CD4-positive, alpha-beta T cell treated with Interleukin-6 at 100 ng/mL for 8 hours (primary cell): ENCODE measurements around the gene SEMA3E.

ENCODE experiments used
- DNase-seq: peaks from one replicate; pipeline ENCODE4 v3.0.0-alpha.2; 2020; ENCODE audit warnings: mixed read lengths, low spot score

Gene SEMA3E

DNA sequence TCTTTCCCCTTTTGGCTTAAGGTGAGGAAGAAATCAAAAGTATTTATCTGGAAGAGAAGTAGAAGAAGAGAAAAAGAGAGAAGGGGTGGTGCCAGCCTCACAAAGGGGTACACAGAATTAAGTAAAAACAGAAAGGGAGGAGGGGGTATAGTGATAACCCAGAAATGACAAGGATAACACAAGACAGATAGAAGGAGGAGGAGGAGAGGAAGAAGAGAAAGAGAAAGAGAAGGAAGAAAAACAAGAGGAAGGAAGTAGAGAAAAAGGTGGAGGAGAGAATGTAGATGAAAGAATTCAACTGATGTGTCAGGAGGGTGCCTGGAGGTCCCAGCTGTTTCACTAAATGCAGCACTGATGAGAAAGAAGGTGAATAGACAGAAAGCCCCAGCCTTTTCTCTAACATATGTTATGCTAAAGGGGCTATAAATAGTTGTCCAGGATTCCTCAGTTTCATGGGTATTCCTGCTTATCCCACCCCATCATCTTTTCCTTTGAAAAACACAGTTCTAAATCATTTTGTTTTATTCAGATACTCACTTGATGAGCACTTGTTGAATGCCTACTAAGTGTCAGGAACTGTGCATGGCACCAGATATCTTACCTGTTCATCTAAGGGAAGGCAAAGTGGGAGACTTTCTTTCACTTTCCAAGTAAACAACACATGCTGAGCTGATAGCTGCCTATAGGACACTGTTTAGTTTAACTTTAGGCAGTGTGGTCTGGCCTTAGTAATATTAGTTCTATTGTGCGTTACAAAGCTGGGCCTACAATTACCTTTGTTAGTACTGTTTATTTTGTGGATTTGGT is 8.0 kb downstream of the SEMA3E start:
- DNase-seq = no peak

DNA sequence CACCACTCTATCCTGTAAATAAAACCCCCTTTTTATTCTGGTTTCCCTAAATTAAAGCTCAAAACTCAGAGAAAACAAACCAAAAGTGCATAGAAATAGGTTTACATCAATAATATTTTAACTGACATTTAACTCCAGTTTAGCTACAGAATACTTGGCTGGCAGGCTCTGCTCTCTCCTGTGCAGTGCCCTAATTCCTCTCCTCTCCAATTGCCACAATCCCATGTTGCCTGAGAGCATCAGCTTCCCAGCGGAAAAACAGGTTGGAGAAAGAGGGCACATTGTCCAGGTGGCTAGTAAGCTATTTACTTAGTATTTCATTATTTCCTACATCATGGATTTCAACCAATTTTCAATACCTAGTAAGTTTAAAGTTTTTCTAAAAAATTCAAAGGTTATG is 8.7 kb downstream of the SEMA3E start:
- DNase-seq = no peak

DNA sequence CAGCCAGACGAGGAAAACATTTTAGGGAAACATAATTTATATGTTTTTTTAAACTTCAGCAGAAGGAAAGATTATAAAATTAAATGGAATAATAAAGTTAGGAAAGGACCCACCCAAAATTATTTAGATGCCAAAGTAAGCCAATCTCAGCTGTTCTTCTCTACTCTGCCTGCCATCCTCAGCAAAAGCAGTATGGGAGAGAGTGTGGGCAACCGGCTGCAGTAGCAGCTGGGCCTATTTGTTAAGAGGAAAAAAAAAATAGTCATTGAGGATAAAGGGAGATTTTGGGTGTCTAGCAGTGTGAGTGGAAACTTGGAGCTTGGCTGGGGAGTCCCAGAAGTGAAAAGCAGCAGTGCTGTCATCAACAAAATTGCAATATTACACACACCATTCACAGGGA is 15.4 kb downstream of the SEMA3E start:
- DNase-seq = no peak

DNA sequence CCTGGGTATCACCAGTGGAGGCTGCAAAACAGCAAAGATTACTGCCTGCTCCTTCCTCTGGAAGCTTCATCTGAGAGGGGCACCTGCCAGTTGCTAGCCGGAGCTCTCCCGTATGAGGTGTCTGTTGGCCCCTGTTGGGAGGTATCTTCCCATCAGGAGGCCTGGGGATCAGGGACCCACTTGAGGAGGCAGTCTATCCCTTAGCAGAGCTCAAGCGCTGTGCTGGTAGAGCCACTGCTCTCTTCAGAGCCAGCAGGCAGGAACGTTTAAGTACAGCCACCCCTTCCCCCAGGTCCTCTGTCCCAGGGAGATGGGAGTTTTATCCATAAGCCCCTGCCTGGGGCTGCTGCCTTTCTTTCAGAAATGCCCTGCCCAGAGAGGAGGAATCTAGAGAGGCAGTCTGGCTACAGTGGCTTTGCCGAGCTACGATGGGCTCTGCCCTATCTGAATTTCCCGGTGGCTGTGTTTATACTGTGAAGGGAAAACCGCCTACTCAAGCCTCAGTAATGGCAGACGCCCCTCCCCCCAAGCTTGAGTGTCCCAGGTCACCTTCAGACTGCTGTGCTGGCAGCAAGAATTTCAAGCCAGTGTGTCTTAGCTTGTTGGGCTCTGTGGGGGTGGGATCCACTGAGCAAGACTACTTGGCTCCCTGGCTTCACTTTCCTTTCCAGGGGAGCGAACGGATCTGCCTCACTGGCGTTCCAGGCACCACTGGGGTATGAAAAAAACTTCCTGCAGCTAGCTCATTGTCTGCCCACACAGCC is 19.6 kb downstream of the SEMA3E start:
- no peak for DNase-seq

DNA sequence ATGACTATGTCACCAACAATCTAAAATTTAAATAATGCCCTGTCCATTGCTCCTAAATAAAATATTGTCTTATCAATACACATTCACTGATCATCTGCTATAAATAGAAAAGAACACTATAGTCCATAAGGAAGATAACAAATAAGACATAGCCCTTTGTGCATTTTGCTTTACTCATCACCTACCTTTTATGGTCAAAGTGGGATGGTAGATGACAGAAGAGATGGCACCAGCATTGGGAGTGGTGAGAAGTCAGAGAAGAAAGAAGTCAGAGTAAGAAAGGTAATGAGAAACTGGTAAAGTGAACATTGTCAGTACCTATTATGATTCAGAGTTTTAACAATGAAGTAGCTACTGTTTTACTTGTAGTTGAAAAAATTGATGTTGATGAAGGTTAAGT is 31.1 kb downstream of the SEMA3E start:
- no peak for DNase-seq

- no peak for DNase-seq
Measured at GRCh38 chr7:83614112-83614511, 34.8 kb downstream of the SEMA3E start.

- no peak for DNase-seq
Measured at GRCh38 chr7:83613232-83613631, 35.7 kb downstream of the SEMA3E start.

- DNase-seq = no peak
Measured at GRCh38 chr7:83611776-83612175, 37.2 kb downstream of the SEMA3E start.

DNA sequence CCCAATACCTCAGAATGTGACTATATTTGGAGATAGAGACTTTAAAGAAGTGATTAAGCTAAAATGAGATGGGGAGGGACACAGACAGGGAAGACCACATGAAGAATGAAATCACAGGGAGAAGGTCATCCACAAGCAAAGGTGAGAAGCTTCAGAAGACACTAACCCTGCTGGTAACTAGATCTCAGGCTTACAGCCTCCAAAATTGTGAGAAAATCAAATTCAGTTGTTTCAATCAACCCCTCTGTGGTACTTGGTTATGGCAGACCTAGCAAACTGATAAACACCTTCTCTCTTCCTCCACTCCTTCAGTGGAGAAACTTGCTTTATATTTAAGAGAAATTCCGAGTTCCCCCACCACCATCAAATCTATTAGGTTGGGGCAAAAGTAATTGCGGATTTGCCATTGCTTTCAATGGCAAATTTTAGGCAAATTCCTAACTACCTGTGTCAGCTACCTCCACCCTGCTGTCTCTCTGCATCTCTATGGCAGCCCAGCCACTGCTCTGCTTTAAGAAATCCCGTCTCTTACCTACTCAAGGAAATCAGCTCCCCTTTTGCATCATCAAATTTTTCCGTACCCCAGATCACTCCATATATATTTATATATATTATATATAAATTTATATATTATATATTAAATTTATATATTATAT is 38.2 kb downstream of the SEMA3E start:
- DNase-seq = no peak

GRCh38 chr7:83608716-83609115 is 40.2 kb downstream of the SEMA3E start:
- DNase-seq = no peak

- DNase-seq = no peak
Measured at GRCh38 chr7:83603649-83604048, 45.3 kb downstream of the SEMA3E start.

- DNase-seq = no peak
Measured at GRCh38 chr7:83599131-83599530, 49.8 kb downstream of the SEMA3E start.

GRCh38 chr7:83593921-83594475 is 54.9 kb downstream of the SEMA3E start:
- no peak for DNase-seq

- DNase-seq = no peak
Measured at GRCh38 chr7:83588602-83589240, 60.2 kb downstream of the SEMA3E start.

DNA sequence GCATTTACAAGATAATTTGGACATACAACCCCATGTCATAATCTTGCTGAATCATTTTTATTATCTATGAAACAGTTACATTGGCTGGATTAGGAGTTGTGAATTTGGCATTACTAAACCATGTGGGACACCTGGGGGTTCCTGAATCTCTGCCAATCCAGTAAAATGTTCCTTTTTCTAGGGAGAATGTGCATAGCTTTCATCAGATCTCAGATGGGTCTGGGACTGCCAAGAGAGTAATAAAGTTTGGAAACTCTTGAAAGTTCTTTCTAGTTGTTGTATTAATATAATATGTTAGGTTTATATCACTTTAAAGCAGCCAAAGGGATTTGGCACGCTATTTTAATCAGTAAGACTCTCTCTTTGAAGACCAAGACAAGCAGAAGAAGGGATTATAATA is 62.7 kb downstream of the SEMA3E start:
- DNase-seq = no peak

GRCh38 chr7:83581667-83582435 is 67.1 kb downstream of the SEMA3E start:
- no peak for DNase-seq

DNA sequence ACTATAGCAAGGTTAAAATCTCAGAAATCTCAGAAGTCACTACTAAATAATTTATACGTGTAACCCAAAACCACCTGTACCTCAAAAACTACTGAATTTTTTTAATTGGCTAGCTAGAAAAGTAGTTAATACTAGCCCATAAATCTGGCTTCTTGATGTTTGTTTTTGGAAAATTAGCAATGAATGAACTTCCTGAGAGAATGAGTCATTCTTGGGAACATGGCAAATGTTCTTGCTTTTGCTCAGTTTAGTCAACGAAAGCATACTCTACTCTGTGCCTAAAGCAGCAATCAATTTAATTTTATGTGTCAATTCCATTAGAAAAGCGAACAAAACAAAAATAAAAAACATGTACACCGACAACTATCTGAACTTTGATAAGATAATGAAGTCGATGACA is 69.2 kb downstream of the SEMA3E start:
- DNase-seq = no peak

DNA sequence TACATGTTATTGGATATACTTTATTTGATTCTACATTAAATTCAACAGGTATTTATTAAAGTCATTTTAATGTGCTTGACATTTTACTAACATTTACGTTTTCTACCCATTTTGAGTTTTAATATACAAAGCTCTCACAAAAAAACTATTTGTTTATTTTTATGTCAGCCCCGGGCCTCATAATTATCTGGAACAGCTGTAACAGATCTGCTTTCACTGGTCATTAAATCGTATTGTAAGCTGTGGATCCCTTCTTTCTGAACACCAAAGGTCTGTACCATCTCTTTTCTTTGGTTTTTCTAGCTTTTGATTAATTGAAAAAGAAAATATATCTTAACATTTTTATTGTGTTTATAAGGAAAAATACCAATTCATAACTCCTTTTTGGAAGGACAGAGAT is 73.5 kb downstream of the SEMA3E start:
- no peak for DNase-seq

DNA sequence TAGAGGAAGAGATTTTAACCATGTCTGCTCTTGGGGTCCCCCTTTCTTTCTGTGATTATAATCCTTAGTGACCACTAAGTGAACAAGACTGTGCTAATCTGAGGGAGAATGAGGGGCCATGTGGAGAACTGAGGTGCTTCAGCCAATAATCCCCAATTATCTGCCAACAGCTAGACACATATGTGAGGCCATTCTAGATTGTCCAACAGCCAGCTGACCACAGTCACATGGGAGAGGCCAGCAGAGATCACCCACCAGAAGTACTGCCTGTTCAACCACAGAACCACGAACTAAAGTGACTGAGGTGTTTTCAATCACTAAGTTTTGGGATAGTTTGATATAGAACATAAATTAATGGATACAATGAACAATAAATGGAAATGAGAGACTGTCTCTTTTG is 74.3 kb downstream of the SEMA3E start:
- no peak for DNase-seq

DNA sequence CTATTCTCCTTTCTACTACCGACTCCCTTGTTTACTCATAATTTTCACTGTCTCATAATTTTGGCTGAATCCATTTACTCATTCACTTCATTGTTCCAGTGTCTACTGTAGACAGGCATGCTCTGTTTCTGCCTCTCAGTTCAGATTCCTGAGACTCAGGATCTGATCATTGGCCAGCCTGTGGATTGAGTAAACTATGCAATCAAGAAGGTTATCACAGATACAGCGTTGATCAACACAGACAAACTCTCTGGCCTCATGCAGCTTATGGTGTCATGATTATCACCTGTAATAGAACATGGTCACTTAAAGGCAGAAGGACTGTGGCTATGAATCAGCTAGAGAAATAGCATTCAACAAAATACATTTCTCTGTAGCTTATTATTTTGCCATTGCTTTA is 86.0 kb downstream of the SEMA3E start:
- no peak for DNase-seq

- no peak for DNase-seq
Measured at GRCh38 chr7:83562289-83562688, 86.7 kb downstream of the SEMA3E start.
